GM21515 (cell line): ENCODE results near the gene DHRS1.
"Not testable (repeated sequence)": the region's sequence is repeated elsewhere in the genome, so short reads cannot be mapped to it uniquely, and the experiment has no call there.

Experiments used
- ATAC-seq: cut with Tn5 transposase; IDR thresholded peaks from one replicate; pipeline ENCODE4 v1.9.1; 2021; ENCODE audit not compliant: unreplicated experiment

DHRS1 gene

DNA sequence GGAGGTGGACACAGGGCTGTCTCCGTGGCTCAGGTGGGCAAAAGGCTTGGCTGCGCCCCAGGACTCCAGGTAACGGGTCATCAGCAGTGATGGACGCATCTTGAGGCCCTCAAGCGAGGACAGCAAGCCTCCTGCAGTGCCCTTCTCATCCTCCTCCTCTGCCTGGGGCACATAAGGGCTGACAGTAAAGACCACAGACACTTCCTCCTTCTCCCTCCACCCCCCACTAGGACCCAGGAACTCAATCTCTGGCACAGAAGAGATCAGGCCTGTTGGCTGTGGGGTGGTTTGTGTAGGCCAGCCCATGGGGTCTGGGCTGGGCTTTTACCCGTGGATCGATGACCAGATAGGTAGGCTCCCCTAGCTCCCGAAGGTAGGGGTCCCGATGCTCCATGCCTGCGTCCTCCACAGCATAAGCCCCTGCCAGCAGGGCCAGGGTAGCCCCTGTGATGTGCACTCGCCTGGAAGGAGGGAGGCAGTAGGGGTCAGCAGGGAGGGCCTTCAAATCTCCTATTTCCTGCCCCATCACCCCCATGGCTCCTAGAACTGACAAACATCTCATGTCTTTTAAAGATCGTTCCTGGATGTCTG is 29.6 kb upstream of the DHRS1 start:
- ATAC-seq: no peak

GRCh38 chr14:24327914-24328313 is 28.3 kb upstream of the DHRS1 start:
- not testable (repeated sequence) for ATAC-seq

- ATAC-seq: no peak
These were observed 27.7 kb upstream of the DHRS1 start for GRCh38 chr14:24327303-24327702.

GRCh38 chr14:24325963-24326362 is 26.4 kb upstream of the DHRS1 start:
- ATAC-seq: no peak

DNA sequence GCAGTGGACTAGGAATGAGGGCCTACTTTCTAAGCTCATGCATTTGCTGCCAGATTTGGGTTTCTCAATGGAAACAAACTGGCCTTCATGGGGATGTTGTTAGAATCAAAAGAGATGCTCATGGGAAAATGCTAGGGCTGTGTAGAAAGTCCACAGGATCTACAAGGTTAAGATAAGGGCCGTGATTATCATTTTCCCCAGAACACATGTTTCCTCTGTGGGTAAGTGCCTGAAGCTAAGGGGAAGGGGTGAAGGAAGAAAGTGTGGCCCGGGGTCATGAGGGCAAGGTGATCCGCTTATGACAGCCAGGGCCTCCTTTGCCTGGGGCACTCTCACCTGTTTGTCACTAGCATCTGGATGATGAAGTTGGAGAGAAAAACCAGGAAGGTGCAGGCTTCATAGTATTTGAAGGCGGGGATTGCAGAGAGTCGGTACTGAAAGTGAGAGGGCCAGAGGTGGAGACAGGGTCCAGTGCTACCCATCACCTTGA is 25.5 kb upstream of the DHRS1 start:
- no peak for ATAC-seq

DNA sequence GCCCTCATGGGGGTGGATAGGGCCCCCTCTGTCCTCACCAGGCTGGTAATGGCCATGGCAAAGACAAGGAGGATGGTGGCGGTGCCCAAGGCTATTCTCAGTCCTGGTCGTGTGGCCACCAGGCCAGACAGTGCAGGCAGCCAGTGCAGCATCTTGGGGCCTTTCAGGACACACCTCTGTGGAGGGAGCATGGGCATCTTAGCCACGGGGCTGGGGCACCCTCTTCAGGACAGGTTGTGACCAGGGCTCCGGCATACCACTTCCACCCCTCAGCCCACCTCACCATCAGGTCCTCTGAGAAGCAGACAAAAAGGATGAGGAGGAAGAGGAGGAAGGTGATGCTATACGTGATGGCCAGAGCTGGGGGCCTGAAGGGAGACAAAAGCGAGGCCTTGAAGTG is 24.4 kb upstream of the DHRS1 start:
- ATAC-seq: no peak

DNA sequence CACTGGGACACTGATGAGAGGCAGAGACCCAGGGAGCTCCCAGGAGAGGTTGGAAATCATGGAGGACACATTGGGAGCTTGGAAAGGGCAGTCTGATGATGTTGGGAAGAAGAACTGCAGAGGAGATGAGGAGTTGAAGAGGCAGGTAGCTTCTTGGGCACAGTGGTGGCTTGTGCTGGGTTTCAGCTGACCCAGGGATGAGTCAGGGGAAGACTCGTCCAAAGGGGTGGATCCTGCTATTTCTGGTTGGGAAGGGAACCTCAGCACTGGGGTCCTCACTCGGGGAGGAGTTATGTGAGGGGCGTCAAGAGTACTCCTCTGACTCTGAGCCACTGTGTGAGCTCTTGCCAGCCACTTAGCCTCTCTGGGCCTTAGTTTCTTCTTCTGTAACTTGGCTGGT is 23.8 kb upstream of the DHRS1 start:
- no peak for ATAC-seq

- no peak for ATAC-seq
These were observed 23.1 kb upstream of the DHRS1 start for GRCh38 chr14:24322672-24323071.

- no peak for ATAC-seq
These were observed 21.8 kb upstream of the DHRS1 start for GRCh38 chr14:24321212-24321975.

- no peak for ATAC-seq
These were observed 17.8 kb upstream of the DHRS1 start for GRCh38 chr14:24317141-24317928.

DNA sequence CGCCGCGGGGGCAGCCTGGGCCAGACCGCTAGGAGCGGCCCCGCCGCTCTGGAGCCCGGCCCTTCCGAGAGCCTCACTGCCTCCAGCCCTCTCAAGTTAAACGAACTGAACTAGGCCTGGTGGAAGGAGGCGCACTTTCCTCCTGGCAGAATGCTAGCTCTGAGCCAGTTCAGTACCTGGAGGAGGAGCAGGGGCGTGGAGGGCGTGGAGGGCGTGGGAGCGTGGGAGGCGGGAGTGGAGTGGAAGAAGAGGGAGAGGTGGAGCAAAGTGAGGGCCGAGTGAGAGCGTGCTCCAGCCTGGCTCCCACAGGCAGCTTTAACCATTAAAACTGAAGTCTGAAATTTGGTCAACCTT is 17.0 kb upstream of the DHRS1 start:
- no peak for ATAC-seq

- no peak for ATAC-seq
These were observed 16.4 kb upstream of the DHRS1 start for GRCh38 chr14:24315807-24316596.

DNA sequence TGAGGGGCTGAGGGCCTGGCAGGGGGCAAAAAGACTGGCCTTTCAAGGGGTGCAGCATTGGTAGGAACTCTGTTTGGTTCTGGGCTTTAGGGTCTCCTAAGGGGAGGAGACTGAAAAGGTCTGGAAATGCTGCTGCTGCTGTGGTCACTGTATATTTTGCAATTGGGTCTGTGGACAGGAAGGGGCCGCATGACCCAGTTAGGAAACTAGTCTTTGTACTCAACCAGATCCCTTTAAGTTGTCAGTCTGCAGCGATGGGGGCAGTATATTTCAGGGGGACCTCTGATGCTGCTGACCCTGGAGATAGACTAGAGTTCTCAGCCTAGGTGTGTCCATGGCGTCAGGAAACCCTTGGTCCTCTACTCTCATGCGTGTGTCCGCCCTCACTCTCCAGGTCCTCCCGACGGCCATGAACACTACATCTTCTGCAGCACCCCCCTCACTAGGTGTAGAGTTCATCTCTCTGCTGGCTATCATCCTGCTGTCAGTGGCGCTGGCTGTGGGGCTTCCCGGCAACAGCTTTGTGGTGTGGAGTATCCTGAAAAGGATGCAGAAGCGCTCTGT is 15.7 kb upstream of the DHRS1 start:
- ATAC-seq: no peak

- ATAC-seq: no peak
These were observed 15.0 kb upstream of the DHRS1 start for GRCh38 chr14:24314377-24315193.

DNA sequence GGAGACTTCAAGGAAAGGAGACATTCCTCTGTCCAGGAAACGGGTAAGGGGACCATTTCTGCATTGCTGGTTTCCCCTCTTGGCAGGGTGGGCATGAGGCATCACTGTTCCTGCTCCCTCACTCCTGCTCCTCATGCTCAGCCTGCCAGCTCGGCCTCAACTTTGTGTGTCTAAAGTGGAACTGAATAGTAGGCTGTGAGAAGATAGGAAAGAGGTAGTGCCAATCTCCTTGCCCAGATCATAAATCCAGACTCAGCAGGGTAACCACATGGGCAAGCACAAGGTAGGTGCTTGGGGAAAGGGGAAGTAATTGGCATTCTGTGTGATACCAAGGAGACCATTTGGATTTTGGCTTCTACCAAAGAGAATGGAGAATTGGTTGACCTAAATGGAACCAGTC is 14.3 kb upstream of the DHRS1 start:
- ATAC-seq: no peak

DNA sequence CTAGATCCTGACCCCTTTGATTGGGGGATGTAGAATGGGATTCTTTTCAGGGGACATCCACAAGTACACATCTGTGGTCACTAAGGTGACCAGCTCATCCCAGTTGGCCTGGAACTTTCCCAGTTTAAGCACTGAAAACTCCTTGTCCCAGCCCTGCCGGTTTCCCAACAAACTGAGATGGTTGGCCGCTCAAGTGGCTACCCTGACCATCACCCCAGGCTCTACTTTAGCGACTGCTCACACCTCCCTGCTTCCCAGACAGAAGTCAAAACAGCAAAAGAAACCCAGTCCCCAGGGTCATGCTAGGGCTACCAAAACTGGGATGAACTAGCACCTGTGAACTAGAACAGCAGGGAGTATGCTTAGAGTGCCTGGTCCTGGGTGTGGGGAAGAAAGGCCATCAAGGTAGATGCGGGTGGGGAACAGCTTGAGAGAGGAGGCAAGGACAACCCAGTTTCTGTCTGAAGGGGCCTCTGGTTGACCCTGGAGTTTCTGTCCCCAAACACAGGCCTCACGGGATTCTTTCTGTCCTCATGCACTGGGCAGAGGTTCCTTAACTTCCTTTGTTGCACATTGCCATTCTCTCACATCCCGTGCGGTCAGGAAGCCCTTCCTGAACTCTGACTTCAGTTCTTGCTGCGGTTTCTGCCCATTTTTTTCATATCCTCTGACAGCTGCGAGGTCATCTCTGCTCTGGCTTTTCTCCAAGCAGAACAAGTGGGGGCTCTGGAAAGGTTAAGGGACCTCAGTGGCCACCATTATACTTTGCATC is 13.3 kb upstream of the DHRS1 start:
- ATAC-seq: no peak

- ATAC-seq: no peak
These were observed 12.4 kb upstream of the DHRS1 start for GRCh38 chr14:24311837-24312615.
